Left forelimb (tissue), 1 donor: ENCODE results near the gene C5orf52.
A peak's percentile ranks its signal among the peaks of the same experiment; 100 is the strongest.

ENCODE experiments used
- DNase-seq: peaks from one replicate; pipeline ENCODE4 v3.0.0-alpha.2; 2018; ENCODE audit warnings: low spot score

The C5orf52 gene

DNA sequence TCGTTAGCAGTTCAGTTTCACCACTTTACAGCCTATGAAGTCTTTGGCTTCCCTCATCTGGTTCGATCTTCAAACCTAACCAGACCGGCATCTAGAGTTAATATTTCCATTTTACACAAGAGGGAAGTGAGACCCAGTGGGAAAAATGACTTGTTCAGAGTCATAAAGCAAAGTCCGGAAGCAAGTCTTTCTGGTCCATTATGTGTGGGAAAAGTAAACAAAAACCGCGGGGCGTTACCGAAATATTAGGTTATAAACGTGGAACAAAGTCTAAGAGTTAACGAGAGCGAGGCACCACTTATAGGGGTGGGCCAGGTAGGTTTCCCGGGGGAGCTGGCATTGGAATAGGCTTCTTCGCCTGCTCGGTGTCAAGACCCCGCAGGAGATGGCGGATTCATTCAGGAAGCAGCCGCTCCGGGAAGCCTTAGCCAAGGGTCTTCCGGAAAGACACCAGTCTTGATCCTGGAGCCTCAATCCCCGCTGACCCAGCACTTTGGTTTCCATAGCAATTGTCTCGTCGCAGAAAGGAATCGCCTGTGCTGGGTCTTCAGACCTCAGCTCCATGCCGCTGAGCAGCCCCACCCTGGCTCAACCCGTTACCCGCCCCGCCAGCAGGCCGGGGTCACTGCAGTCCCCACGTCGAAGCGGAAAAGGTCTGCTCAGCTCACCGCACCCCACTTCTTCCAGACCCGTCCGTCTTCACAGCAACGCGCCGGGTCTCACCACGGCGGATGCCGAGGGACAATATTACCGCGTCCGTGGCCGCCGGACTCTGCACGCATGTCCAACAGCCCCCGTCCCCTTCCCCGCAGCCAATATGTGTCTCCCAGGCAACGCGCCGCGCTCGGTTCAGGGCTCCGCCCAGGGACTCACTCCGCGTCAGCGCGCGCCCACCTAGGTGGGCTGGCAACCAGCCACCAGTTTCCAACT, at the start of gene C5orf52:
Gene C5orf52 (plus strand): TSS at position 872 of the 930 bp plus-strand sequence. CDS start 82 bp downstream, outside the sequence.
- DNase-seq, result peak; percentile 78

DNA sequence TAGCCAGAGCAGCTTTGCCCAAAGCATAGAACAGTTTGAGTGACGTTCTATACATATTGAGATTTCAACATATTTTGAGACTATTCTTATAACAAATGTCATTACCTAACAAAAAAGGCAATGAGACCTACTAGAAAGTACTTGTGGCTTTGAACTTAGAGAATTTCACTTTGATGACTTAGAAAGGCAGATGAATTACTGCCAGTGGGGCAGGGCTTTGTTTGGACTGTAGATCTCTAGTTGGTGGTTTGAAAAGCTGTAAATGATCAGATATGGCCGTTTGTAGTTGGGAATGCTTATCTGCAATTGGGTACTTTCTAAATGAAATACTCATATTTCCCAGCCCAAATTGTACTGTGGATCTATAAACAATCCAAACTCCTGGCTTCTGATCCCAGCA, 47.2 kb upstream of the C5orf52 start:
- no peak for DNase-seq

DNA sequence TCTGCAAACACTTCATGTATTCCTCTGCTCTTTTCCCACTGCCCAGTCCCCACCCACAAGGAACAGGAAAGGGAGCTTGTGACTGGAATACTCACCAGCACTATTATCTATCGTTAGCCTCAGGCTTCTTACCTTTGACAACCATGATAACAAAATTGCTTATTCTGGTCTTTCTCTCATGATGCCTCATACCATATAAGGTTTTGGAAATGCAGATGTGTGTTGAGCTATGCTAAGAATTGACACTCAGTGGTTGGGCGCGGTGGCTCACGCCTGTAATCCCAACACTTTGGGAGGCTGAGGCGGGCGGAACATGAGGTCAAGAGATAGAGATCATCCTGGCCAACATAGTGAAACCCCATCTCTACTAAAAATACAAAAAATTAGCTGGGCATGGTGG, 44.5 kb upstream of the C5orf52 start:
- DNase-seq, result no peak

DNA sequence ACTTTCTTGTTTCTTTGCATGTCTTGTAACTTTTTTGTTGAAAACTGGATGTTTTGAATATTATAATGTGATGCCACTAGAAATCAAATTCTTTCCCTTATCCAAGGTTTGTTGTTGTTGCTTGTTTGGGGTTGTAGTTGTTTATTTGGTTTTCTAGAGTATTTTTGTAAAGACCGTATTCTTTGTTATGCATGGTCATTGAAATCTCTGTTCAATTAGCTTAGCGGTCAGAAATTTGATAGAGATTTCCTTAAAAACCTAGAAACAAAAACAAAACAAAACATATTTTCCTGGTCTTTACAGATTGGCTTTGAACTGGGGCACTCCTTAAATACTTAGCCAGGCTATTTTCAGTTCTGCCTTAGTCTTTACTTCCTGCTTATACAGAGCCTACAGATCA, 41.0 kb upstream of the C5orf52 start:
- no peak for DNase-seq

DNA sequence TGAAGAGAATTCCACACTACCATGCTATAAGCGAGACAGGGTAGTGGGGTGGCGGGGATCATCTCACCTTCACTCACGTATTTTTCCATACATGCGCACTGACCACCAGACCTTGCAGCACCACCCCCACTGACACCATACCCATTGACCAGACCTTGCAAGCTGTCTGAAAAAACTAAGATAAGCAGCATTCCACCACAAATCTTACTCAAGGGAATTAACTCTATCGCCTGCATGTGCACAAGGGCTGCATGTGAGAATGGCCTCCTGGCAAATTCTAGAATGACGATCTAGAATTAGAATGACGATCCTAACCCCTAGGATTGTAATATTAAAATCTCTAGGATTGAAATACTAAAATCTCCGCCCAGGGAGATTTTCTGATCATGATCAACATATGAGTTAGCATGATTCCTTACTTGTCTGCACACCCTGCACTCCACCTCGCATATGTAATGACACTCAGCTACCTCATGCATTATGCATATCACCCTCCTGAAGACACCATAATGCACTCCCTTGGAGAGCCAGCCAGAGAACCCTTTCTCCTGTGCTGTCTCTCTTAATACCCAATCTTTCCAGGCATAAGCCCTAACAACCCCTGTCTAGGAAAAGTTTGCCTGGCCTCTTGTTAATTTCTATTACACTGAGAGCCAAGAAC, 30.8 kb upstream of the C5orf52 start:
- no peak for DNase-seq

DNA sequence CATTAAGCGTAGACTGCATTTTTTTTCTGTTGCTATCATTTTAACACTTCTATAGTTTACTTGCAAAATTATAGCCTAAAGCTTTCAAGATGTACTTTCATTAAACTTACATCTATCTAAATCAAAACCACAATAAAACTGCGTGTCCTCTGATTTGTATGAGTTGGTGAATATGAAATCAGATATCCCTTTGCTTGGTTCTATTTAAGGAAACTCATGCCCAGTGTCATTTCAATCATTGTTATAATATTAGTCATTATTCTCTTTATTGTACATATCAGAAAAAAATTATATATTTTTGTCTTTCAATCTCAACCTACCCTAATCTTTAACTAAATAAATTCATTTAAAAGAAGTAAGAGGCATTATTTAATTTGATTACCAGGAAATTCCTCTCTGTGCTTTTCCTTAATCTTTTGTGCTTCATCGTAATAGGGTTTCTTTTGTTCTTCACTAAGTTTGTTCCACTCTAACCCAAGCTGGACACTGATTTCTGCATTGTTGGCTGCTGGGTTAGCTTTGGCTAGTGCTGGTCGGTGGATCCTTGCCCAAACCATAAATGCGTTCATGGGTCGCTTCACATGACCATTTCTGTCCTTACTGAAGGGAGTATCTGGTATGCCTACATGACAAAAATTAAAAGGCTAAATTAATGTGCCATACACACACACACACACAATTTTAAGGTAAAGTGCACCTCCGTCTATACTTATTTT, 22.9 kb upstream of the C5orf52 start:
- DNase-seq, result no peak

DNA sequence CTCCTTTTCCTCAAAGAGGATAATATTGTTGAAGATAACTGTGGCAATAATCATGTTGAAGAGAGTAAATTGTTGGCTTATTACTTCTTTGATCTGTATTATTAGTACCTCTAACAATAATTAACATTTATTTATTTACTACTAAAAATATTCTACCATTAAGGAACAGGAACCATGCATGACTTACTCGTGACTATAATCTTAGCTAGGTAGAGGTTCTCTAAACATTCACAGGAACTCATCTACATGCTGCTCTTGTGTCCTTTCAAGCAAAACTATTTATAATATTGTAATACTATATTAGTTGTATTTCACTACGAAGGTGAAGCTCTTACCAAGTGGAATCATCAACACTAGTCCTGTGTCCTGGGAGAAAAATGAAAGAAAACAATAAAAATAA, 22.2 kb upstream of the C5orf52 start:
- DNase-seq, result no peak

DNA sequence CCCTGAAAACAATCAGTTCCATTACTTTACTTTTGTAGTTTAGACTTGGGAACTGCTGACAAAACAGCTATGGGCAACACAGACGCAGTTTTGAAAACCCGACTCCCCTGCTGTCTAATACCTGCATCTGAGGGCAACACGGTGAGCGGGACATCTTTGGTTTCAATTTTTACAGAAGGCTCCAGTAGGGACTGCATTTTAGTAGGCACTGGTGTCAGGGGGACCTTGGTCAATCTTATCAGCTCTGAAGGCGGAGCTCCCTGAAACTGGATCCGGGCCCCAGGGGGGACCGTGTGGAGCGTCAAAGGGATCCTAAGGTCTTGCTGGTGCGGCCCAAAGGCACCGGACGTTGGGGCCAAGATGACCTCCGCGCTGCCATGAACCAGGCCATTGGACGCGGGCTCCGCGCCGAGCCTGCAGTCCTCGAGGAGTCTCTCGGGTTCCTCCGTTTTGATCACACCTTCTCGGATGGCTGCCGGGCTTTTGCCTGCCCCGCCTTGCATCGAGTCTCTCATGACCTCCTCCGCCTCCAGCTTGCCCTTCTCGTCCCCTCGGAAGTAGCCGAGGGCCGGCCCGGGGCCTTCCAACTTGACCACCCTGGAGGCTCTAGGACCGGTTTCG, 20.2 kb upstream of the C5orf52 start:
- no peak for DNase-seq

DNA sequence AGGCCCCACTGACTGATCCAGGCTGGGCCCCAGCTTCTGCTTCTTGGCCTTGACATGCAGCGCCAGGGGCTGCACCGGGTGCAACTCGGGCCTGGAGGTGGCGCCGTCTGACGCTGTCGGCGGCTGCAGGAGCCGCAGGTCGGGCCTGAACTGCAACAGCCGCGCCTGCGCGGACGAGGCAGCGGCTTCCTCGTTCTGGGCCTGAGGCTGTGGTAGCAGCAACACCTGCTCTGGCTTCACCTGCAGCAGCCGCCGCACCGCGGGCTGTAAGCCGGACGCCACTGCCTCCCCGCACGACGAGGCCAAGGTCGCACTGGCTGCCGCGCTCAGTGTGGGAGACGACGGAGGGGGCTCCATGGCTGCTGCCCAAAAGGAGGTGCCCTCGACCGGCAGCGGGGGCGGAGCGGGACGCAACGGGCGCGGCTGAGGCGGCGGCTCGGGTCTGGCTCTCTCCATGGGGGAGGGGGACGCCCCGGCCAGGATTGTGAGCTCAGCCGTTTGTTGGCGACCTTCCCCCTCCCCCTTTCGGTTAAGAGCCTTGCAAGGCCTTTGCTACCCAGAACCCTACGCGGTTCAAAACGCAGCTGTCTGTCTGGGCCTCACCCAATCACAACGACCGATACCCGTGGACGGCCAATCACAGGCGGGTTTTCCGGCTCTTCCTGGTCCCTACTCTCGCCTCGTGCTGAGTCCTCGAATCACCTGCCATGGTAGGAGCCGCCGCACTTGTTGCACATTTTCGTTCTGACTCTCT, 19.5 kb upstream of the C5orf52 start:
- peak; percentile 77 for DNase-seq

DNA sequence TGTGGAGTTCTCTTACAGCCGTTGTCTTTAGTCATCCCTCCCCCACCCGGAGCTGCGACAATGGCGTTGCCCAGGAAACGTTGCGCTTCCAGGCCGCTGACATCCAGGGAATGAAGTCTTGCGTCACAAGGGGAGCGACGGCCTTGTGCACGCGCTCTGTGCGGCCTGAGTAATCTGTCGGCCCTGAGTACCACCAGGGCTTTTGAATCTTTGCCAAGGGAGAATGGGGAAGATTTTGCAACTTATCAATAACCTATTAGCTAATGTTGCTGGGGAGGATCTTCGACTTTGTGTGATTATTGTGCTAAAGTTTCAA, 19.0 kb upstream of the C5orf52 start, which contains the start of gene SOX30:
Gene SOX30 (minus strand): TSS at position 62 of the 316 bp plus-strand sequence. CDS start 360 bp downstream, outside the sequence.
- no peak for DNase-seq

DNA sequence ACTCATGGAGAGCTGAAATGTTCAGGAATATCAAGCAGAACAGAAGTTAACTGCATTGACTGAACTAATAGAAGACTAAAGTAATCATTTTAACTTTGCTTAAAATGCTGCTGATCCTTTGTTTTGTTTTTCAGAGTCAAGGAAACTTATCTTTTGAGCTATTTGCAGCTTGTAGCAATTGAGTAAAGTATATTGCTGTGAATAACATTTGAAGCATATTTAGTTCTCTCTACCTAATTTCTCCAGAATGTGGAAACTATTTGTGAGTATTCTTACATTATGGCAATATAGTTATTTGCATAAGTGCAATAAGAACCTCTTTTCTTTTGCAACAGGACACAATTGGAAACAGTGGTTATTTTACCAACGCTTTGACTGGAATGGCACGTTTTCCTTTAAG, 13.8 kb upstream of the C5orf52 start:
- no peak for DNase-seq

DNA sequence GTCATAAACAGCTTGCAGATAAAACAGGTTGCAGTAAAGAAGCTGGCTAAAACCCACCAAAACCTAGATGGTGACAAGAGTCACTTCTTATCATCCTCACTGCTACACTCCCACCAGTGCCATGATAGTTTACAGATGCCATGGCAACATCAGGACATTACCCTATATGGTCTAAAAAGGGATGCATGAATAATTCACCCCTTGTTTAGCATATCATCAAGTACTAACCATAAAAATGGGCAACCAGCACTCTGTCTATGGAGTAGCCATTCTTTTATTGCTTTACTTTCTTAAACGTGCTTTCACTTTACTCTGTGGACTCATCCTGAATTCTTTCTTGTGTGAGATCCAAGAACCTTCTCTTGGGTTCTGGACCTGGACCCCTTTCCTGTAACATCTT, 12.4 kb upstream of the C5orf52 start:
- no peak for DNase-seq

DNA sequence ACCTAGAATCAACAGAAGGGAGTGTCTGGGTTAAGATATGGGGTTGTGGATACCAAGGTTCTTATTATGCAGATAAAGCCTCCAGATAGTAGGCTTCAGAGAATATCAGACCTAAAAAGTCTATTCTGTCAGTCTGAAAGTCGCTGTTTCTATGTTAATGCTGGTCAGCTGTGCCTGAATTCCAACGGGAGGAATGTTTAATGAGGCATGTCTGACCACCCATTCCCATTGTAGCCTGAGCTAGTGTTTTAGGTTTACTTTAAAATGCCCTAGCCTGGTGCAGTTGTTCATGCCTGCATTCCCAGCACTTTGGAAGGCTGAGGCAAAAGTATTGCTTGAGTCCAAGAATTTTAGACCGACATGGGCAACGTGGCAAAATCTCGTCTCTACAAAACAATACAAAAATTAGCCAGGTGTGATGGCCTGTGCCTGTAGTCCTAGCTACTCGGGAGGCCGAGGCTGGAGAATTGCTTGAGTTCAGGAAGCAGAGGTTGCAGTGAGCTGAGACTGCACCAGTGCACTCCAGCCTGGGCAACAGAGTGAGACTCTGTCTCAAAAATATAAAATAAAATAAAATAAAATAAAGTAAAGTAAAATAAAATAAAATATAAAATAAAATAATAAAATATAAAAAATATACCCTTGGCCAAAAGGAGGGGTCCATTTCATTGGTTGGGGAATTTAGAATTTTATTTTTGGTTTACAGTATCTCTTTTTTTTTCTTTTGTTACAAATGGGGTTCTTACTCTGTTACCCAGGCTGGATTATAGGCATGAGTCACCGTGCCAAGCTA, 11.3 kb upstream of the C5orf52 start:
- DNase-seq, result no peak

DNA sequence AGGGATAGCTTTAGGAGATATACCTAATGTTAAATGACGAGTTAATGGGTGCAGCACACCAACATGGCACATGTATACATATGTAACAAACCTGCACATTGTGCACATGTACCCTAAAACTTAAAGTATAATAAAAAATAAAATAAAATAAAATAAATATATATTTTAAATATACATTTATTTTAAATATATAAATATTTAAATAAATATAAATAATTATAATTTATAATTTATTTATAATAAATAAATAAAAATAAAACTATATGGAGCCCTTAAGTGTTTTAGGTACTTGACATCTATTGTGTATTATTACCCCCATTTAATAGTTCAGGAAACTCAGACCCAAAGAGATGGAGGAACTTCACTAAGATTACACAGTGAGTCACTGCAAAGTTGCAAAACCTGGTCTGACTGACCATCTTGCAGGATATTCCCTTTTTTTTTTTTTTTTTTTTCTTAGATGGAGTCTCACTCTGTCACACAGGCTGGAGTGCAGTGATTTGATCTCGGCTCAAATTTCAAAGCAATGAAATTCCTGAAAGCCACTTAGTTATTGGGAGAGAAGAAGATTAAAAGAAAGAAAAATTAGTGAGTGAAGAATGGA, 5.8 kb upstream of the C5orf52 start:
- DNase-seq, result no peak

DNA sequence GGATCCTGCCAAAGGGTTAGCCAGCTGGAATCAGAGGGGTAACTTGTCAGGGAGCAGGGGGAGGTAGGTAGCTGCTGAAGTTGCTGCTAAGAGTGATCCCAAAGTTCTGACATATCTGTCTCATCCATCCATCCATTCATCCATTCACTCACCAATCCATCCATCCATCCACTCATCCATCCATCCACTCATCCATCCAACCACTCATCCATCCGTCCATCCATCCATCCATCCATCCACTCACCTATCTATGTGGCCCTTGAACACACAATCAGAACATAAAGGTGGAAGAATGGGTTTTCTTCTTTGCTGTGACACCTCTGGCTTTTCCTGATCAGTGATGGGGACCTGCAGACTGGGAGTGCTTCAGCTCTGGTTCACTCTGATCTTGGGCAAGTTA, 3.0 kb upstream of the C5orf52 start:
- no peak for DNase-seq

DNA sequence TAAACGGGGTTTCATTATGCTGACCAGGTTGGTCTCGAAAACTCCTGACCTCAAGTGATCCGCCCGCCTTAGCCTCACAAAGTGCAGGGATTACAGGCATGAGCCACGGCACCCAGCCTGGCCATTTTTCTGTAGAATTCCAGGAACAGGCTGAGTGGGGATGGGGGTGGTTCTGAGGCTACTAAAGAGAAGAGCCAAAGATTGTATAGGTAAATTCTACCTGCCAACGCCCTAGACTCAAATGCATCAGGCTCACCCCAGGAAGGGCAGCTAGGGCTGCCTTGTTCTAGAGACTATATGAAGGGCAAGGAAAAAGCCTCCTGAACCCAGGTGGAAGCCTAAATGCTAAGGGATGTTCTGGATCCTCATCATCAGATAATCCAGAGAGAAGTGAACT, 1.6 kb upstream of the C5orf52 start:
- DNase-seq, result no peak

DNA sequence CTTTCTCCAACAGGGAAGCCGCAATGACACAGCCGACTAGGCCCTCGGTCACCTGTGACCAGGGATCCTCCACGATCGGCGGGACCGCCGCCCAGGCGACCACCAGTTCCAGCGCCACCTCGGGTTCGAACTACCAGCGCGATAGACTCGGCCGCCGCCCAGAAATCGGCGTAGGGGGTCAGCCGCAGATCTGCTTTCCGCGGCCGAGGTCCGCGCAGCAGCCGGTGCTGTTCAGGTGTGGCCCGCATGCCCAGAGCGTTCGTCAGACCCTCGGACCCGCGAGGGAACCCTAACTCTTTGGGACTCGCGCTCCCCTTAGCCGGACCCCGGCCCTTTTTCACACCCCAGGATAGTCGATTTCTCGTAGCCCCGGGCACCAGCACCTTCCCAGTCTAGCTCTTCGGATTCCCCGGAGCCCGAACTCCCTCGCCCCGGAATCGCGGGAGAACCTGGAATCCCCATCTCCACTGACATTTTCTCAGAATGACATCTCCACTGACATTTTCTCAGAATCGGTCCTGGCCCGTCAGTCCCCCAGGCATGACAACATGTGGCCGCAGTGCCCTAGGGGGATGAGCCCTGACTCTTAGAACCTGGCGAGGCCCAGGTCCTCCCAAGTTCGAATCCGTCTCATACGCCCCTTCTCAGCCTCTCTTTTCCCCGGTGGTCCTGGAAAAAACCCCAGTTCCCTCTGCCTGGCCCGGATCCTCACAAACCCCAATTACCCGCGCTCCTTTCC, 428 bp downstream of the C5orf52 start:
- peak; percentile 48 for DNase-seq

DNA sequence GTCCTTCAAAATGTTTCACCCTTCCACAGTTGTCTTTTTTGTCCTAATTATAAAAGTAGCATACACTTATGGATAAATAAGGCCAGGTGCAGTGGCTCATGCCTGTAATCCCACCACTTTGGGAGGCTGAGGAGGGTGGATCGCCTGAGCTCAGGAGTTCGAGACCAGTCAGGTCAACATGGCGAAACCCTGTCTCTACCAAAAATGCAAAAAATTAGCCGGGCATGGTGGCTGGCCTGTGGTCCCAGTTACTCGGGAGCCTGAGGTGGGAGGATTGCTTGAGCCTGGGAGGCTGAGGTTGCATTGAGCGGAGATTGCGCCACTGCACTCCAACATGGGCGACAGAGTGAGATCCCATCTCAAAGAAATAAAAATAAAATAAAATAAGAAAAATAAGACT, 1.6 kb downstream of the C5orf52 start:
- peak; percentile 4 for DNase-seq

DNA sequence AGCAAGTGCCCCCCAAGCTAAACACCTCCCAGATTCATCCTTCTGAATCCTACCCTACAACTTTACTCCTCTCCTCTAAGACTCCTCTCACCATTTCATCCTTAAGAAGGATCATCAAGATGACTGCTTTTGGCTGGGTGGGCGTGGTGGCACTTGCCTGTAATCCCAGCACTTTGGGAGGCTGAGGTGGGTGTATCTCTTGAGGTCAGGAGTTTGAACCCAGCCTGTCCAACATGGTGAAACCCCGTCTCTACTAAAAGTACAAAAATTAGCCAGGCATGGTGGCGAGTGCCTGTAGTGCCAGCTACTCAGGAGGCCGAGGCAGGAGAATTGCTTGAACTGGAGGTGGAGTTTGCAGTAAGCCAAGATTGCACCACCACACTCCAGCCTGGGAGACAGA, 3.0 kb downstream of the C5orf52 start:
- DNase-seq, result peak; percentile 30

DNA sequence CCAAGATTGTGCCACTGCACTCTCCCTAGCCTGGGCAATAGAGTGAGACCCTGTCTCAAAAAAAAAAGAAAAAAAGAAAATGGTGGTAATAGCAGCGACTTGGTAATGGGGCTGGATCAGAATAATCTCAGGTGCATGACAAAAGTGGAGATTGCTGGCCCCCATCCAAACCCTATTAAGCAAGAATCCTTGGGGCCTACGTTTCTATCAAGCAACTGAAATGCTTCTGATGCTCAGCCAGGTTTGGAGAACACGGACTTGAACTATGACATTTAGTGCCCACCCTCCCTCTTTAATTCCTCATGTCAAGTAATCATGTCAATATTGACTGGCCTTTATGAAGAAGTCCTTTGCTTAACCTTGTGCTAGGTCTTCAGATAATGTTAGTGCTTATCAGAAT, 6.6 kb downstream of the C5orf52 start:
- DNase-seq, result peak; percentile 22
